ENCODE data around the gene CTPS1. TPM values are rescaled to one million over a fixed set of nuclear protein-coding genes. Genes with fewer than 3 reads are reported as not detected.

Gene CTPS1
- total RNA-seq, 1 experiment from 2014 or later: 23.0 TPM

- no peak for DNase-seq (ENCODE audit: low read depth, low spot score)
- in situ Hi-C loops (cut with HindIII; ENCODE audit: low pct_unique_long_range_greater_than_20kb, low sequenced_read_pairs): no loop called here
These were observed 35.9 kb downstream of the CTPS1 start for GRCh38 chr1:41015281-41015896.

- DNase-seq (ENCODE audit: low read depth, low spot score): no peak
- in situ Hi-C loops (cut with HindIII; ENCODE audit: low pct_unique_long_range_greater_than_20kb, low sequenced_read_pairs): no loop called here
These were observed 36.5 kb downstream of the CTPS1 start for GRCh38 chr1:41015897-41016470.

DNA sequence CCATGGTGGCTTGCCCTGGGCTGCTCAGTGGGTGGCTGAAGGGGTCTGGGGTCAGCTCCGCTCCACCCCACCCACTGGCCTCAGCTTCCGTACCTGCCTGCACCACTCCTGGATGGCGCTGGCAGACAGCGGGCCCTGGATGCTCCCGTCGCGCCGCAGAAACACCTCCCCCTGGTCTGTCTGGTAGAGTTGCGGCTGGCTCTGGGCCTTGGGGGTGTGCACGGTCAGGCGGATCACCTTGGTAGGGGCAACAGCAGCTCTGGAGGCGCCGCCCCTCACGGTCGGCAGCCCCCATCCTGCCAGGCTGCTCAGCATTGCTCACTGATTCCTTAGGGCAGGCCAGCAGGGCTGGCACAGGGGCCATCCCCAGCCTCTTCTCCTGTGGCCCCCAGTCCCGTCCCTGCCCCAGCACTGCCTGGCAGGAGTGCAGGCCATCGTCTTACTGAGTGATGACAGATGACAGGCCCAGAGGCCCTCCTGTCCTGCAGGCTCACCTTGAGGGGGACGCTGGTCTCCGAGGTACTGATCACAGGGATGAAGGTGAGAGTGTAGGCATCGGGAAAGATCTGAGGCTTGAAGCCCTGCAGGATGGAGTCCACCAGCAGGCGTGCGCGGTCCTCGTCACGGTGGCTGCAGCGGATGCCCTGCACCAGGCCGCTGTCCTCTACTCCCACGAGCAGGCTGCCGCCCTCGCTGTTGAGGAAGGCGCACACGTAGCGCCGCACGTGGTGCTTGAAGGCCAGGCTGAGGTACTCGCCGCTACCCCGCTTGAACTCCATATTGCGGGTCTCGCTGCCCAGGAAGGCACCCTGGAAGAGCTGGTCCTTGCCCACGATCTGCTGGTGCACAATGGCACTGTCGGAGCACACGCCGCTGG, 37.9 kb downstream of the CTPS1 start:
- in situ Hi-C loops (cut with HindIII; ENCODE audit: low pct_unique_long_range_greater_than_20kb, low sequenced_read_pairs): no loop called here

DNA sequence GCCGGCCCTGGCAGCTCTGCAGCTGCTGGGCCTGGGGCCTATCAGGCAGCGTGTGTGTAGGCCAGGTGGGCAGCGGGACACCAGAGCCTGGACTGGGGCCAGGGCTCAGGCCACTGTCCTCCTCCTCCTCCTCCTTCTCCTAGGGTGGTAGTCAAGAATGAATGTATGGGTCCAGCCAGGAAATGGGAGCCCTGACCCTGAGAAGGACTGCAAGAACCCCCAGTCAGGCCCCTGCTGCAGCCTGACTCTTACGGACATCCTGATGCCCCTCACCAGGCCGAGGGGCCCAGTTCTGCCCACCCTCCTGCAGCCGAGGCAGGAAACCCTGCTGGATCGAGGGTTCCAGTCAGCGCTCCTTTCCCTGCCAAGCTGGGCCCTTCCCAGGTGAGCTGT, 38.5 kb downstream of the CTPS1 start:
- in situ Hi-C loops (cut with HindIII; ENCODE audit: low pct_unique_long_range_greater_than_20kb, low sequenced_read_pairs): no loop called here

More for the DNA sequence above, 37.9 kb downstream of the CTPS1 start:
- DNase-seq (ENCODE audit: low read depth, low spot score): no peak

DNA sequence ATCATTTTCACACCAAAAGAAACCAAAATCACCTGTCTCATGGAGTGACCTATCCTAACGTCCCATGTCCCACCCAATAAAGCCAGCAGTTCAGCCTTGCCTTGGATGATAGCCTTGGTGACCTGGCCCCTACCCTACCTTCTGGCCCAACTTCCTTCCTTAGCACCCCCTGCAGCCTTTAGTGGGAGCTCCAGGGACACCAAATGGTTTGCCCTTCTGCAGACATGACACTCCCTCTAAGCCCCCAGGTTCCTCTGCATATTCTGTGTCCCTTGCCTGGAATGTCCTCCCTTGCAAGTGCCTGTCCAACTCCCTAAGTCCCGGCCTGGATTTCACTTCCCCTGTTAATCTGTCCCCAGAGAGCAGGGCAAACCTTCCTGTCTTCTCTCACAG, 39.9 kb downstream of the CTPS1 start:
- in situ Hi-C loops (cut with HindIII; ENCODE audit: low pct_unique_long_range_greater_than_20kb, low sequenced_read_pairs): no loop called here
- no peak for DNase-seq (ENCODE audit: low read depth, low spot score)

More for the DNA sequence above, 38.5 kb downstream of the CTPS1 start:
- no peak for DNase-seq (ENCODE audit: low read depth, low spot score)

DNA sequence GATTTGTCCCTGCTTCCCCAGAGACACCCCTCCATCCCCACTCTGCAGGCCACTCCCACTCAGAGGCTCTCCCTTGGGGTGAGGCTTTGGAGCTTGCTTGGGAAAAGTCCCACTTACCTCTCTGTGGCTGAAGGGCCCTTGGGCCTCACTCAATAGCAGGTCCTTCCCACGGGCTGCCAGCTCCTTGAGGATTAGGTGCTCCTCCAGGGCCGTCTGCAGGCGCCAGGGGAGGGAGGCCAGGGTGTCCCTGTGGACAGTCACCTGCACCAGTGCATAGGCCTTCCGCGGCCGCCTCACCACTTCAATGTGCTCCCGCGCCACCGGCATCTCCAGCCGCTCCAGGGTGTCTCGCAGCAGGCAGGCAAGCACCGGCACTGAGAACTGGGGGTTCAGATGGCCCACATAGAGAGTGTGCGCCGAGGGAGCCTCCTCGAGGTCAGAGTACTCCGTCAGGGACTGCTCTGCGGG, 40.6 kb downstream of the CTPS1 start:
- in situ Hi-C loops (cut with HindIII; ENCODE audit: low pct_unique_long_range_greater_than_20kb, low sequenced_read_pairs): no loop called here
- DNase-seq (ENCODE audit: low read depth, low spot score): no peak

DNA sequence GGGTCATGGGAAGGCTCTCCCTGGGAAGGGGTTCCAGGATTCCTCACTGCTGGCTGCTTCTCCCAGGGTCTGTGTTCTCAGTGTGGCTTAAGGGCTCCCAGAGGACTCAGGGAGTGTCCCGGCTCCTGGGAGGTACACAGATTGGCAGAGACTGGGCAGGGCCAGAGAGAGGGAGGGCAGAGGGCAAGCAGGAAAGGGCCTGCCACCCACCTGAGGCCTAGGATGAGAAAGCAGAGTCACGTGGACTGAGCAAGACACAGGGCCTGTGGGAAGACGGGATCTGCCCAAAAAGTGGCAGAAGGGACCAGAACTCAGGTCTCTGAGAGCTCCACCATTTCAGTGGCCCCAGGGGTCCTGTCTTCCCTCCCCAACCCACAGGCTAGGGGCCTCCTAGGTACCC, 41.2 kb downstream of the CTPS1 start:
- no peak for DNase-seq (ENCODE audit: low read depth, low spot score)
- in situ Hi-C loops (cut with HindIII; ENCODE audit: low pct_unique_long_range_greater_than_20kb, low sequenced_read_pairs): no loop called here

- in situ Hi-C loops (cut with HindIII; ENCODE audit: low pct_unique_long_range_greater_than_20kb, low sequenced_read_pairs): no loop called here
These were observed 42.2 kb downstream of the CTPS1 start, which contains the start of gene SLFNL1 for GRCh38 chr1:41021526-41022308. SLFNL1 (minus strand) TSS chr1:41021725; CDS start chr1:41020660, 1,065 bp downstream.

GRCh38 chr1:41022424-41022823, 42.9 kb downstream of the CTPS1 start:
- no peak for DNase-seq (ENCODE audit: low read depth, low spot score)
- in situ Hi-C loops (cut with HindIII; ENCODE audit: low pct_unique_long_range_greater_than_20kb, low sequenced_read_pairs): no loop called here

More at GRCh38 chr1:41021526-41022308, 42.2 kb downstream of the CTPS1 start, which contains the start of gene SLFNL1:
- peak; percentile 25 for DNase-seq (ENCODE audit: low read depth, low spot score)

- peak; percentile 27 for DNase-seq (ENCODE audit: low read depth, low spot score)
- in situ Hi-C loops (cut with HindIII; ENCODE audit: low pct_unique_long_range_greater_than_20kb, low sequenced_read_pairs): no loop called here
These were observed 43.9 kb downstream of the CTPS1 start for GRCh38 chr1:41023279-41023990.

- in situ Hi-C loops (cut with HindIII; ENCODE audit: low pct_unique_long_range_greater_than_20kb, low sequenced_read_pairs): no loop called here
- DNase-seq (ENCODE audit: low read depth, low spot score): no peak
These were observed 45.5 kb downstream of the CTPS1 start for GRCh38 chr1:41024953-41025352.

DNA sequence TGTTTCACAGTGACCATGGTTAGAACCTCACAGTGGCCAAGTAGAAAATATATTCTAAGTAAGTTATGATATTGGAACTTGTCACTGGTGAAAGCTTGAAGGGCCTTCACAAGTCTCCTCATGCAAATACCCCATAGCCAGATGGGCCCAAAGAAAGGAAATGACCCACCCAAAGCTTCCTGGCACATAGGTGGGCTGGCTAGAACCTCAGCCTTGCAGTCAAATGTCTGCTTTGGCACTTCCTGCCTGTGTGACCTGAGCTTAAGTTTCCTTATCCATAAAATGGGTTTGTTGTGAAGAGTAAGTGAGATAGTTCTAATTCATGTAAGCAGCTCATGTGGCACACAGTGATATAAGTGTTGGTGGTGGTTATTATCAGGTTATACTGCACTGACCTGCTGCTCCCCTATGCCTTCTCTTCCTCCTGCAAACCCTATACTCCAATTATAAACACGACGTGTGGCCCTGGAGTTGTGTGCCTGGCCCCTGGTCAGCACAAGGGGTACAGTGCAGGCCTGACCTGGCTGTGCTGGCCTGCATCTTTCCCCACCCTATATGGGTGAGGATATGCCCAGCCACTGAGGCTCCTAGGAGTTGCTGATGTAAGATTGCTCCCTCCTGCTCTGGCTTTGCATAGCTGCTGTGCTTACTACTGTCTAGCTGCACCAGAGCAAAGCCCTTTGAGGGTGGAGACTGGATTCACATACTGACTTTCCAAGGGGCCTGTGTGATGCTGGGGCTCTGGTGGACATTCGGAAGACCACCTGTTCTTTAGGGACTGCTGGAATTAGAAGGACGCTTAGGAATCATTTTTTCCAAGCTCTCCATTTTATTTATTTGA, 46.7 kb downstream of the CTPS1 start:
- no peak for DNase-seq (ENCODE audit: low read depth, low spot score)
- in situ Hi-C loops (cut with HindIII; ENCODE audit: low pct_unique_long_range_greater_than_20kb, low sequenced_read_pairs): no loop called here

DNA sequence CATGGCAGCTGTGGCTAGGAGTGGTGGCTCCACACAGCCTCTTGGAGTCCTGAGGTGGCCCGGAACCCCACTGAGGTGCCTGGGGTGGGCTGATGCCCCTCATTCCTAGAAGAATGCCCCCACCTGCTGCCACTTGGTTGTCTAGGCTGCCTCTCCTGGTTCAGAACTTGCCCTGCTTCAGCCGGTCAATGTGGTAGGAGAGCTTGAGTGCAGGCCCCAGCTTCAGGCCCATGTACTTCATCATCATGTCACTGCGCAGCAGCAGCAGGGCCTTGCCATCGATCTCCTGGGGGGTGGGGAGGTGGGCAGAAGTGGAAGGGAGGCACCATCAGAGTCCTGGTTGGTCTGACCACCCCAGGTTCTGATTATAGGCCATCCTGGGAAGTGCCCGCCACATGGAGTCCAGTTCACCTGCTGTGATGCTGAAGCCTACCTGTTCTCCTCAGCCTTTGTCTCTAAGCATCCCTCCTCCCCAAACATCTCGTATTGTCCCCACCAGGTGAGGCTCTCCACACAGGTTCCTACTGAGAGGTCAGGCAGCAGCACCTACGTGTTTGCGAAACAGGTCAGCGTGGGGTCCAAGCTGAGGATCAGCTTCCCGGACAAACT, 48.6 kb downstream of the CTPS1 start:
- DNase-seq (ENCODE audit: low read depth, low spot score): no peak
- in situ Hi-C loops (cut with HindIII; ENCODE audit: low pct_unique_long_range_greater_than_20kb, low sequenced_read_pairs): no loop called here

DNA sequence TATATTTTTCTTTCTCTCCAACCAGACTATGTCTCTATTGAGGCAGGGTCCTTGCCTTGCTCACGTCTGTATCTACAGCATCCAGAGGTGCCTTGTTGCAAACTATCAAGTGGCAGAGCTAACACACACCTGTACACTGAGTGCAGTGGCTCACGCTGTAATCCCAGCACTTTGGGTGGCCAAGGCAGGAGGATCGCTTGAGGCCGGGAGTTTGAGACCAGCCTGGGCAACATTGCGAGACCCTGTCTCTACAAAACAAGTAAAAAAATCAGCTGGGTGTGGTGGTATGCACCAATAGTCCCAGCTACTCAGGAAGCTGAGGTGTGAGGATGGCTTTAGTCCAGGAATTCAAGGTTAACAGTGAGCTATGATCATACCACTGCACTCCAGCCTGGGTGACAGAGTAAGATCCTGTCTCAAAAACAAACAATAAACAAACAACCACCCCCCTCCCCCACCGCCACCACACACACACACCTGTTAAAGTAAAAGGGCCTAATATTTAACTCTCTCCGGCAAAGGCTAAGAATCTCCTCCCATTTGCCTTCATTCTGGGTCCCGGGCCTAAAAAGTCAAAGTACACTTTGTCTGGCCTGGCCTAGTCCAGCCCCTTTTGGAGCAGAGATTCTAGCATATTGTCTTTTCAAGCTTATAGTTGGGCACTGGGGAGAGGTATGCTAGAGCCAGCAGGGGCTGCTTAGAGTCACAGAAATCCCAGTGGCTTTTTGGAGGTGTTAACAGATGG, 51.5 kb downstream of the CTPS1 start:
- no peak for DNase-seq (ENCODE audit: low read depth, low spot score)
- in situ Hi-C loops (cut with HindIII; ENCODE audit: low pct_unique_long_range_greater_than_20kb, low sequenced_read_pairs): no loop called here

GRCh38 chr1:41032147-41032546, 52.7 kb downstream of the CTPS1 start:
- no peak for DNase-seq (ENCODE audit: low read depth, low spot score)
- in situ Hi-C loops (cut with HindIII; ENCODE audit: low pct_unique_long_range_greater_than_20kb, low sequenced_read_pairs): no loop called here

Data from SK-MEL-5 (cell line).